Measurements from ENCODE around the gene BANP.
"Not testable (repeated sequence)": the region's sequence is repeated elsewhere in the genome, so short reads cannot be mapped to it uniquely, and the experiment has no call there.

Gene BANP

DNA sequence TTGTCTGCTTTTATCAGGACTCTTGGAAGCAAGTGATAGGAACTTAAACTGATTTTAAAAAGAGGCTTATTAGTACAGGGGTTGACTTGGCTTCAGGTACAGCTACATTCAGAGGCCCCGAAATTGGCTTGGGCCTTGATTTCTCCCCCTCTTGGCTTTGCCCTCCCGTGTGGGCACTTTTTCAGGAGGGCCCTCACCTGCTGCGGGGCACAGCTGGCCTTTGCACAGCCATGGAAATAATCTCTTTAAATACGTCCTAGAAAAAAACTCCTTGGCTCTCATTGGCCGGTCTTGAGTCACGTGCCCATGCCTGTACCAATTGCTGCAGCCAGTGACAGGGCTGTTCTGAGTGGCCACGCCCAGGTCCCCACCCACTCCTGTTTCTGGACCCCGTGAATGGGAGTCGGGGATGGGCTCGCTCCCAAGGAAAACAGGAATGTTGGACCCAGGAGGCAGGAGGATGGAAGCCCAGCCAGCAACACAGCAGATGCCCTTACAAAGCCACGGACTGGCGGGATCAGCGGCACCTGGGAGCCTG lies 29.9 kb upstream of the BANP start:
- no peak overlapping the region for H3K9ac ChIP-seq (ENCODE audit: low read depth, low read length)
- no peaks in the 10 kb centered on the region for H3K36me3 ChIP-seq (ENCODE audit: insufficient read depth, low read length)
- H3K4me1 ChIP-seq (ENCODE audit: insufficient read depth, low read length) = 0 out of 2 replicates have a peak, but pooled peaks cover 3% of the 10 kb centered on the region
- H3K9me3 ChIP-seq (ENCODE audit: control insufficient read depth, insufficient read depth, low read length) = no peaks in the 10 kb centered on the region

- H3K4me1 ChIP-seq (ENCODE audit: insufficient read depth, low read length) = 0 out of 2 replicates have a peak, but pooled peaks cover 3% of the 10 kb centered on the region
- no peak overlapping the region for H3K9ac ChIP-seq (ENCODE audit: low read depth, low read length)
- H3K36me3 ChIP-seq (ENCODE audit: insufficient read depth, low read length) = no peaks in the 10 kb centered on the region
- no peaks in the 10 kb centered on the region for H3K9me3 ChIP-seq (ENCODE audit: control insufficient read depth, insufficient read depth, low read length)
Measured at GRCh38 chr16:87922250-87922871, 28.9 kb upstream of the BANP start.

DNA sequence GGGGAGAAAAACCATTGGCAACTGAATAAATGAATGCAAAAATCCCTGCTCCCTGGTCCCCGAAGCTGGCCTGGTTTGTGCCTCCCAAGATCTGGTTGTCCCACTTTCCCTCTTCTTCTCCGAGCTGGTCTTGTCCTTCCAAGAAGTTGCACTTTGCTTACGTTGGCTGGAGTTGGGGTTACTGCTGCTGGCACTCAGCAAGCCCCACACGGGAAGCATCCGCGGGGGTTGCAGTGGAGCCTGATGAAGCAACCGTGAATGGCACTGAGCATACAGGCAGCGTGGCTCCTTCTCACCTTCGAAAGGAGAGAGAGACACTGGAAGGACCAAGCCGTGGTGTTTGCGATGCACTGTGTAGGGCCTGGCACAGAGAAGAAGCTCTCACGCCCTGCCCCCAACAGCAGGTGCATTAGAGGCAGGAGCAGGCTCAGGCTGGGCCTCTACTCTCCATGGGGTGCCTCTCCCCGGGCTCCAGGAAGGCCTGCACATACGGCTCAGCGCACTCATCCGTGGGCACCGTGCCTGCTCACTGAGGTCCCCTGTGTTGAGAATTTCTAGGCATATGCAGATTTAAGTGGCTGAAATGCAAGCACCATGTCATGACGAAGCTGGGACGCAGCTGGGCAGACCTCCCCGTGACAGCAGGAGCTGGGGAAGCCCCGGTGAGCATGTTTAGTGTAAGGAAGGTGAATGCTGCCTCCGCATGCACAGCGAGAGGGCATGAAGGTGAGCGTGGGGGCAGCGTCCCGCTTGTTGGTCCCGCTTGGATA lies 27.0 kb upstream of the BANP start:
- Histone ChIP-seq H3K9ac (ENCODE audit: low read depth, low read length) (no peak overlapping the region), H3K4me1 (ENCODE audit: insufficient read depth, low read length) (0 out of 2 replicates have a peak, but pooled peaks cover 3% of the 10 kb centered on the region), H3K9me3 (ENCODE audit: control insufficient read depth, insufficient read depth, low read length) (no peaks in the 10 kb centered on the region), H3K36me3 (ENCODE audit: insufficient read depth, low read length) (no peaks in the 10 kb centered on the region)

DNA sequence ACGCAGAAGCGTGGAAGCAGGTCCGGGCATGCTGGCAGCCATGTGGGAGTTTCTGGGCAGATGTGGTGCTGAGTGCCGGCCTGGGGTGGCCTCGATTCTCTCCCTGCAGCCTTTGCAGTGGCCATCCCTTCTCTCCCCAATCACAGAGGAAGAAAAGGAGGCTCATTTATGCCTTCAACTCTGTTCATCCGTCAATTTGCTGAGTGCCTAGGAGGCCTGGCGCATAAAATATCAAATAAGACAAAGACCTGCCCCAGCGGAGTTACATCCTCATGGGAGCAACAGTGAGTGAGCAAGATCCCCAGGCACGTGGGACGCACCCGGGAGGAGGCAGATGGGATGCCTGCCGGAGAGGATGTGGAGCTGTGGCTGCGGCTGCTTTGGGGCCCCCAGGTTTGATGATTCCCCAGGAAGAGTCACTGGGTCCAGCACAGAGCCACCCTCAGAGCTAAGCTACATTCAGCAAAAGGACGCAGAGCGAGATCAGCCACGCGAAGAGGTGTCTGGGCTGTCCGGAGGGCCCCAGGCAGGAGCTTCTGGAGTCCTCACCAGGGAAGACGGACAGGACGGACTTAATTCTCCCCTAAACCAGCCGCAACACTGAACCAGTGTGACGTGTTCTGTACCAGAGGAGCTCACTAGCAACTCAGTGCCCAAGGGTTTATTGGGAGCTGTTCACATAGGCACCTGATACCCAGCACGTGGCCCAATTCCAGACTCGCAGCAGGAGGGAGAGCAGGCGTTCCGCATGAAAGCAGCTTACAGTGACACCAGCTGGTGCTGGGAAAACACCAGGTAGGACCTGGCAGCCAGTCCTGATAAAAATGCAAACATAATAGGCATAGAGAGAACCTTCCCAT lies 26.2 kb upstream of the BANP start:
- no peaks in the 10 kb centered on the region for H3K36me3 ChIP-seq (ENCODE audit: insufficient read depth, low read length)
- no peak overlapping the region for H3K9ac ChIP-seq (ENCODE audit: low read depth, low read length)
- H3K9me3 ChIP-seq (ENCODE audit: control insufficient read depth, insufficient read depth, low read length) = no peaks in the 10 kb centered on the region
- 0 out of 2 replicates have a peak, but pooled peaks cover 3% of the 10 kb centered on the region for H3K4me1 ChIP-seq (ENCODE audit: insufficient read depth, low read length)

GRCh38 chr16:87926246-87927194 lies 24.7 kb upstream of the BANP start:
- H3K4me1 ChIP-seq (ENCODE audit: insufficient read depth, low read length) = 0 out of 2 replicates have a peak, but pooled peaks cover 3% of the 10 kb centered on the region
- H3K9me3 ChIP-seq (ENCODE audit: control insufficient read depth, insufficient read depth, low read length) = no peaks in the 10 kb centered on the region
- H3K36me3 ChIP-seq (ENCODE audit: insufficient read depth, low read length) = no peaks in the 10 kb centered on the region
- H3K9ac ChIP-seq (ENCODE audit: low read depth, low read length) = no peak overlapping the region

DNA sequence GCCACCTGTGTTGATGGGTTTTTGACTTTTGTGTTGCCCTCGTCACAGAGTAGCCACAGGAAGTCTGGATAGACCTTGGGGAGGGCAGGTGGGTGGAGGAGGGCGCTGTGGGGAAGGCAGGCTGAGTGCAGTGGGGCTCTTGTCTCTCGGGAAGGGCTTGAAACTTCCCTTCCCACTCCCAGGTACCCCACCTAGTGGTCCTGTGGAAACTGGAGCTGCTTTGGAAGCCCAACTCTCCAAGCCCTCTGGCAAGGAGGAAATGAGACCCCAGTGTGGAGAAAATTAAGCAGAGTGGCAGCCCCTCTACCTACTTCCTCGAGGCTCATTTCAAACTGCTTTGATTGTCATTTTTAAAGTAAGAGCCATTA lies 24.1 kb upstream of the BANP start:
- Histone ChIP-seq H3K4me1 (ENCODE audit: insufficient read depth, low read length) (0 out of 2 replicates have a peak, but pooled peaks cover 3% of the 10 kb centered on the region), H3K9ac (ENCODE audit: low read depth, low read length) (no peak overlapping the region), H3K36me3 (ENCODE audit: insufficient read depth, low read length) (no peaks in the 10 kb centered on the region), H3K9me3 (ENCODE audit: control insufficient read depth, insufficient read depth, low read length) (no peaks in the 10 kb centered on the region)

DNA sequence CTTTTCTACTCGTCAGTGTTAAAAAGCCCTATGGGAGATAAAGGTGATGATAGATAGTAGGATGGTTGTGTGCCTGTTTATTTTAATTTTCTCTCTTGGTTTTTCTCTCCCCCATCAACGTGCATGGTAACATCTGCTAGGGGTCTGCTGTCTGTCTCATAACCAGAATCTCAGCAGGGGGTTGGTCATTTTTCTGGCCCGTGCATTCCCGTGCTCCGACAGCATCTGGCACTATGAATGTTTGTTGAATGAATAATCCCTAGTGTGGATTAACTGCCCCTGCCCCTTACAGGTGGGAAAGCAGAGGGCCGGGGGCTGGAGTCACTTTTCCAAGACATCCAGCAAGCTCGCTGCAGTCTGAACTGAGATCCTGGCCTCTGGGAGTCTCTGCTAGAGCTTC lies 21.2 kb upstream of the BANP start:
- Histone ChIP-seq H3K9me3 (ENCODE audit: control insufficient read depth, insufficient read depth, low read length) (no peaks in the 10 kb centered on the region), H3K36me3 (ENCODE audit: insufficient read depth, low read length) (no peaks in the 10 kb centered on the region), H3K9ac (ENCODE audit: low read depth, low read length) (no peak overlapping the region), H3K4me1 (ENCODE audit: insufficient read depth, low read length) (no peaks in the 10 kb centered on the region)

- no peaks in the 10 kb centered on the region for H3K4me1 ChIP-seq (ENCODE audit: insufficient read depth, low read length)
- H3K36me3 ChIP-seq (ENCODE audit: insufficient read depth, low read length) = no peaks in the 10 kb centered on the region
- no peaks in the 10 kb centered on the region for H3K9me3 ChIP-seq (ENCODE audit: control insufficient read depth, insufficient read depth, low read length)
- no peak overlapping the region for H3K9ac ChIP-seq (ENCODE audit: low read depth, low read length)
Measured at GRCh38 chr16:87930456-87930855, 20.8 kb upstream of the BANP start.

GRCh38 chr16:87931504-87931903 lies 19.7 kb upstream of the BANP start:
- no peak overlapping the region for H3K9ac ChIP-seq (ENCODE audit: low read depth, low read length)
- H3K4me1 ChIP-seq (ENCODE audit: insufficient read depth, low read length) = no peaks in the 10 kb centered on the region
- H3K9me3 ChIP-seq (ENCODE audit: control insufficient read depth, insufficient read depth, low read length) = no peaks in the 10 kb centered on the region
- no peaks in the 10 kb centered on the region for H3K36me3 ChIP-seq (ENCODE audit: insufficient read depth, low read length)

- H3K9ac ChIP-seq (ENCODE audit: low read depth, low read length); H3K36me3 ChIP-seq (ENCODE audit: insufficient read depth, low read length); H3K4me1 ChIP-seq (ENCODE audit: insufficient read depth, low read length); H3K9me3 ChIP-seq (ENCODE audit: control insufficient read depth, insufficient read depth, low read length): not testable (repeated sequence)
Measured at GRCh38 chr16:87932475-87933139, 18.6 kb upstream of the BANP start.

DNA sequence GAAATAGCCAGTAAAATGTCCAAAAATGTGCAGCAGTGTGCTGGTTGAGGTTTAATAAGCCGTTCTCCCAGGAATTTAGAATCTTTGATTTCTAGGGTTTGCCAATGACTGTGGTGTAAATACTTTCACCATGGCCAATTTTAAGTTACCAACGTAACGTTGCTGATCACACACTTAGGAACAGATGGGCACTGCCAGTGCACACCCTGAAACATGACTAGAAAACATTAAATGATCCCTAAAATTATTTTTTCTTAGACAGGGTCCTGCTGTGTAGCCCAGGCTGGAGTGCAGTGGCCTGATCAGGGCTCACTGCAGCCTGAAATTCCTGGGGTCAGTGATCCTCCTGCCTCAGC lies 18.1 kb upstream of the BANP start:
- H3K9me3 ChIP-seq (ENCODE audit: control insufficient read depth, insufficient read depth, low read length) = no peaks in the 10 kb centered on the region
- H3K4me1 ChIP-seq (ENCODE audit: insufficient read depth, low read length) = no peaks in the 10 kb centered on the region
- no peaks in the 10 kb centered on the region for H3K36me3 ChIP-seq (ENCODE audit: insufficient read depth, low read length)
- no peak overlapping the region for H3K9ac ChIP-seq (ENCODE audit: low read depth, low read length)

GRCh38 chr16:87934752-87935425 lies 16.3 kb upstream of the BANP start:
- not testable (repeated sequence) for H3K36me3 ChIP-seq (ENCODE audit: insufficient read depth, low read length); H3K4me1 ChIP-seq (ENCODE audit: insufficient read depth, low read length); H3K9me3 ChIP-seq (ENCODE audit: control insufficient read depth, insufficient read depth, low read length); H3K9ac ChIP-seq (ENCODE audit: low read depth, low read length)

DNA sequence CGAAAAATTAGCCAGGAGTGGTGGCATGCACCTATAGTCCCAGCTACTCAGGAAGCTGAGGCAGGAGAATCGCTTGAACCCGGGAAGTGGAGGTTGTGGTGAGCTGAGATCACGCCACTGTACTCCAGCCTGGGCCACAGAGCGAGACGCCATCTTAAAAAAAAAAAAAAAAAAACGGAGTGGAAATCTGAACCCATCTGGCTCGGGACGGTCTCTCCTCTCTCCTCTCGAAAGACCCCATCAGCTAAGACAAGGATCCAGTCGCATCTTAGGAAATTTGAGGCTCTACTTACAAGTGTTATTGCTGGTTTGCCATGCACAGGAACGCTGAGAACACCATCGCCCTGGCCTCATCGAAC lies 15.2 kb upstream of the BANP start:
- not testable (repeated sequence) for H3K4me1 ChIP-seq (ENCODE audit: insufficient read depth, low read length); H3K9me3 ChIP-seq (ENCODE audit: control insufficient read depth, insufficient read depth, low read length); H3K36me3 ChIP-seq (ENCODE audit: insufficient read depth, low read length); H3K9ac ChIP-seq (ENCODE audit: low read depth, low read length)
